GM23338 (cell line): ENCODE data around the gene CCSAP. TPM values are rescaled to one million over a fixed set of nuclear protein-coding genes. Genes with fewer than 3 reads are reported as not detected.

Experiments
- ATAC-seq: fragments of 200-7000 bp; cut with Tn5 transposase; 3 replicates; pipeline ENCODE4 v1.9.1; 2020
- DNase-seq: peaks from one replicate; pipeline ENCODE4 v3.0.0-alpha.2; 2015; ENCODE audit warnings: low spot score
- H2AFZ ChIP-seq: fragments of 200-600 bp; sonication (generic); 2 replicates; pipeline ENCODE4 v1.8.0; 2016; ENCODE audit warnings: antibody characterized with exemption, mild to moderate bottlenecking, moderate library complexity
- H3F3A ChIP-seq: fragments of 200-600 bp; sonication (generic); replicated peaks from 2 replicates; pipeline ENCODE4 v1.8.0; 2017; ENCODE audit warnings: antibody characterized with exemption, mixed run types, low read depth
- H3K27ac ChIP-seq: fragments of 200-600 bp; sonication (generic); 2 replicates; pipeline ENCODE4 v1.6.1; 2016; ENCODE audit warnings: low read depth
- H3K27me3 ChIP-seq: fragments of 200-600 bp; sonication (generic); 2 replicates; pipeline ENCODE4 v1.8.0; 2016; ENCODE audit warnings: mild to moderate bottlenecking, mixed run types, moderate library complexity; ENCODE audit not compliant: insufficient read depth
- H3K36me3 ChIP-seq: fragments of 200-600 bp; sonication (generic); 2 replicates; pipeline ENCODE4 v1.8.0; 2016; ENCODE audit warnings: mild to moderate bottlenecking; ENCODE audit not compliant: insufficient read depth
- H3K4me1 ChIP-seq: fragments of 200-600 bp; sonication (generic); 2 replicates; pipeline ENCODE4 v1.8.0; 2016; ENCODE audit warnings: mild to moderate bottlenecking, moderate library complexity; ENCODE audit not compliant: insufficient read depth
- H3K4me2 ChIP-seq: fragments of 200-600 bp; sonication (generic); 2 replicates; pipeline ENCODE4 v1.7.1; 2017; ENCODE audit warnings: mixed run types
- H3K4me3 ChIP-seq: fragments of 200-600 bp; sonication (generic); 2 replicates; pipeline ENCODE4 v1.6.1; 2016; ENCODE audit warnings: mixed run types
- H3K79me2 ChIP-seq: fragments of 200-600 bp; sonication (generic); replicated peaks from 2 replicates; pipeline ENCODE4 v1.8.0; 2017; ENCODE audit warnings: mild to moderate bottlenecking; ENCODE audit not compliant: insufficient read depth
- H3K9me2 ChIP-seq: fragments of 200-600 bp; sonication (generic); 2 replicates; pipeline ENCODE4 v1.8.0; 2017; ENCODE audit not compliant: insufficient read depth
- H4K20me1 ChIP-seq: fragments of 200-600 bp; sonication (generic); replicated peaks from 2 replicates; pipeline ENCODE4 v1.8.0; 2017; ENCODE audit warnings: mild to moderate bottlenecking; ENCODE audit not compliant: insufficient read depth
- H3K27ac Mint-ChIP-seq: 2 replicates; pipeline ENCODE4 v1.8.0; 2020; ENCODE audit warnings: inconsistent platforms, mild to moderate bottlenecking, moderate library complexity, mixed read lengths
- H3K27me3 Mint-ChIP-seq: 3 replicates; pipeline ENCODE4 v1.8.0; 2022; ENCODE audit warnings: low read depth, mild to moderate bottlenecking, moderate library complexity, mixed read lengths, inconsistent platforms; ENCODE audit not compliant: insufficient read depth, poor library complexity
- H3K36me3 Mint-ChIP-seq: 3 replicates; pipeline ENCODE4 v1.8.0; 2021; ENCODE audit warnings: low read depth, mild to moderate bottlenecking, inconsistent platforms, moderate library complexity, mixed read lengths
- H3K4me1 Mint-ChIP-seq: 3 replicates; pipeline ENCODE4 v1.8.0; 2020; ENCODE audit warnings: mild to moderate bottlenecking, inconsistent platforms, mixed read lengths
- H3K4me3 Mint-ChIP-seq: 3 replicates; pipeline ENCODE4 v1.8.0; 2021; ENCODE audit warnings: moderate library complexity, mild to moderate bottlenecking, inconsistent platforms, mixed read lengths
- H3K9me3 Mint-ChIP-seq: 3 replicates; pipeline ENCODE4 v1.8.0; 2020; ENCODE audit warnings: moderate library complexity, mild to moderate bottlenecking, inconsistent platforms, mixed read lengths
- CREB1 ChIP-seq: fragments of 250-450 bp; sonication (Bioruptor Pico); IDR thresholded peaks from 2 replicates; pipeline ENCODE4 v1.5.0; 2020; ENCODE audit warnings: low read depth, mild to moderate bottlenecking, moderate library complexity
- EZH2 ChIP-seq: fragments of 200-600 bp; sonication (generic); IDR thresholded peaks from one replicate; pipeline ENCODE4 v1.8.0; 2017; ENCODE audit warnings: antibody characterized with exemption, mild to moderate bottlenecking, low read depth; ENCODE audit not compliant: unreplicated experiment
- EZH2phosphoT487 ChIP-seq: fragments of 200-600 bp; sonication (generic); IDR thresholded peaks from one replicate; pipeline ENCODE4 v1.8.1; 2018; ENCODE audit warnings: antibody characterized with exemption; ENCODE audit not compliant: unreplicated experiment
- JUNB ChIP-seq: IDR thresholded peaks from one replicate; pipeline ENCODE4 v1.6.1; 2016; ENCODE audit warnings: antibody characterized with exemption; ENCODE audit not compliant: unreplicated experiment
- NANOG ChIP-seq: IDR thresholded peaks from 2 replicates; pipeline ENCODE4 v1.6.1; 2016; ENCODE audit warnings: antibody characterized with exemption, borderline replicate concordance
- POLR2AphosphoS5 ChIP-seq: IDR thresholded peaks from 2 replicates; pipeline ENCODE4 v1.6.1; 2016; ENCODE audit warnings: antibody characterized with exemption, low read depth
- STAT1 ChIP-seq: IDR thresholded peaks from one replicate; pipeline ENCODE4 v1.6.1; 2016; ENCODE audit warnings: antibody characterized with exemption; ENCODE audit not compliant: unreplicated experiment
- ZNF114 ChIP-seq: fragments of 250-450 bp; sonication (Bioruptor Pico); IDR thresholded peaks from 2 replicates; pipeline ENCODE4 v1.5.0; 2020; ENCODE audit warnings: mild to moderate bottlenecking, moderate library complexity
- ZNF331 ChIP-seq: fragments of 250-450 bp; sonication (Bioruptor Pico); IDR thresholded peaks from 2 replicates; pipeline ENCODE4 v1.5.0; 2020; ENCODE audit warnings: low read depth, mild to moderate bottlenecking, moderate library complexity
- polyA plus RNA-seq: library from polyadenylated mRNA; unstranded; fragments of >200 nt; fragmentation: Nextera tagmentation; extraction: Ambion mirVana; gene quantifications from 2 replicates; pipeline ENCODE4 v1.2.1, GENCODE V29; 2016
- total RNA-seq: library from RNA; depleted of rRNA; stranded (reverse); fragments of >200 nt; shearing (Covaris generic); gene quantifications from 2 replicates; pipeline ENCODE4 v1.2.3, GENCODE V29; 2014
- TF ChIP-seq, protein P1 (sequence below), 2 experiments: fragments of 200-600 bp in 1 of 2; sonication (generic) in 1 of 2; conservative IDR thresholded peaks; 2 replicates each; pipeline versions ENCODE4 v1.5.1 to v1.6.1; 2016 to 2017; ENCODE audit warnings: antibody characterized with exemption in 2 of 2, low read depth in 2 of 2, mild to moderate bottlenecking in 2 of 2, moderate library complexity in 1 of 2
- TF ChIP-seq, protein P2 (sequence below): IDR thresholded peaks from one replicate; pipeline ENCODE4 v1.6.1; 2018; ENCODE audit warnings: antibody characterized with exemption; ENCODE audit not compliant: unreplicated experiment
- TF ChIP-seq, protein P3 (sequence below): IDR thresholded peaks from 2 replicates; pipeline ENCODE4 v1.6.1; 2016; ENCODE audit warnings: antibody characterized with exemption
- TF ChIP-seq, protein P4 (sequence below): fragments of 250-450 bp; sonication (Bioruptor Pico); IDR thresholded peaks from 2 replicates; pipeline ENCODE4 v1.5.0; 2020; ENCODE audit warnings: mild to moderate bottlenecking, moderate library complexity

CCSAP gene
- total and polyA plus RNA-seq, 2 experiments from 2014 or later: 4.2 to 13.3 TPM

DNA sequence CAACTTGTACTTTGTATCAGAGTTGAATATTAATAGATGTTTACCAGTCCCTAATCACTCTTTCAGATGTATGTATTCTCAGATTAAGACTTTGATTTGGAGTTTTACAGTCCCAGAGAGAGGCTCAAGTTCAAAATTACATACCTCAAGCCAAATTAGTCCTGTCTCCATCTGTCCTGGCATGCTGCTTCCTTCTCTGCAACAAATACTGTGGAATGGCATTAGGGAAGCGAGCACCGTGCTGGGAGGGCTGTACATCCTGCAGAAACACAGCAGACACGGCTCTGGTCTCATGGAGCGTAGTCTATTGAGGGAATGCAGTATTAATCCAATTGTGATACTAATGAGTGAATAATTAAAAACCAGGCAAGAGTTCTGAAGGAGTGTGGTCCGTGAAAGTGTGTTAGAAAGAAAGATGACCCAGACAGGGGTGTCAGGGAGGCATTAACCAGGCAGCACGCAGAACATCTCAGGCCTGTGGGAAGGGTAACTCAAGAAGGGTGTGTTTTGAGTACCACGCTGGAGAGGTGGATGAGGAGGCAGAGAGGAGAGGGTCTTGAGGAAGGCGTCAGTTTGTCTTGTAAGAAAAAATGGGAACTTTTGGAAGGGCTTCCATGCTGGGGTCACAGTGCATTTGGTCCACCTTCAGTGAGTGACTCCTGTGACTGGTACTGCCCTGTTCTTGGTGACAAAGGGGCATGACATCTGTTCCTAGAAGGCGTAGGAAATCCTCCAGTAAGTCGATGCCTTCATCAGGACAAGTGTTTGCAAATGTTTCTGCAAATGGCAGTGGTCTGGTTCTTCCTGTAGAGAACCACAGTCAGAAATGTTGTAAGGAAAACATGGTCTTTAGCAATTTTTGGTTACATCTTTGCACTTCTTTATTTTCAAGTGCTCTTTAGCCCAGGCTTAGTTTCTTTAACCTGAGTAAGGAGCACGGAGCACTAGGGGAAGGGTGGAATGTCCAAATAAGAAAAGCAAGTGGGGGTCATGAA lies 70.4 kb downstream of the CCSAP start:
- peaks cover 29% of the 10 kb centered on the region for H3K4me1 Mint-ChIP-seq
- Histone ChIP-seq H3K27ac (no peak overlapping the region), H2AFZ (no peak overlapping the region), H4K20me1 (peaks cover 26% of the 10 kb centered on the region), H3K27me3 (peaks cover 6% of the 10 kb centered on the region; the same call in 1 of the 2 replicates), H3K4me3 (peak overlapping the region; percentile 90), H3K4me2 (peak overlapping the region; percentile 95), H3K4me1 (peaks cover 18% of the 10 kb centered on the region), H3F3A (no peaks in the 10 kb centered on the region), H3K36me3 (no peaks in the 10 kb centered on the region), H3K79me2 (peaks cover 58% of the 10 kb centered on the region), H3K9me2 (no peaks in the 10 kb centered on the region)
- DNase-seq: no peak
- TF ChIP-seq, protein P1, sequence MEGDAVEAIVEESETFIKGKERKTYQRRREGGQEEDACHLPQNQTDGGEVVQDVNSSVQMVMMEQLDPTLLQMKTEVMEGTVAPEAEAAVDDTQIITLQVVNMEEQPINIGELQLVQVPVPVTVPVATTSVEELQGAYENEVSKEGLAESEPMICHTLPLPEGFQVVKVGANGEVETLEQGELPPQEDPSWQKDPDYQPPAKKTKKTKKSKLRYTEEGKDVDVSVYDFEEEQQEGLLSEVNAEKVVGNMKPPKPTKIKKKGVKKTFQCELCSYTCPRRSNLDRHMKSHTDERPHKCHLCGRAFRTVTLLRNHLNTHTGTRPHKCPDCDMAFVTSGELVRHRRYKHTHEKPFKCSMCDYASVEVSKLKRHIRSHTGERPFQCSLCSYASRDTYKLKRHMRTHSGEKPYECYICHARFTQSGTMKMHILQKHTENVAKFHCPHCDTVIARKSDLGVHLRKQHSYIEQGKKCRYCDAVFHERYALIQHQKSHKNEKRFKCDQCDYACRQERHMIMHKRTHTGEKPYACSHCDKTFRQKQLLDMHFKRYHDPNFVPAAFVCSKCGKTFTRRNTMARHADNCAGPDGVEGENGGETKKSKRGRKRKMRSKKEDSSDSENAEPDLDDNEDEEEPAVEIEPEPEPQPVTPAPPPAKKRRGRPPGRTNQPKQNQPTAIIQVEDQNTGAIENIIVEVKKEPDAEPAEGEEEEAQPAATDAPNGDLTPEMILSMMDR (conservative IDR thresholded peaks at IDR 0.05; ENCODE audit: low read depth in 2 of 2): no peak
- TF ChIP-seq EZH2phosphoT487 (no peak), CREB1 (CRISPR knock-in tag) (no peak), ZNF331 (CRISPR knock-in tag) (no peak), STAT1 (no peak), EZH2 (no peak), ZNF114 (CRISPR knock-in tag) (no peak), POLR2AphosphoS5 (no peak), NANOG (no peak), JUNB (no peak)
- TF ChIP-seq, protein P2, sequence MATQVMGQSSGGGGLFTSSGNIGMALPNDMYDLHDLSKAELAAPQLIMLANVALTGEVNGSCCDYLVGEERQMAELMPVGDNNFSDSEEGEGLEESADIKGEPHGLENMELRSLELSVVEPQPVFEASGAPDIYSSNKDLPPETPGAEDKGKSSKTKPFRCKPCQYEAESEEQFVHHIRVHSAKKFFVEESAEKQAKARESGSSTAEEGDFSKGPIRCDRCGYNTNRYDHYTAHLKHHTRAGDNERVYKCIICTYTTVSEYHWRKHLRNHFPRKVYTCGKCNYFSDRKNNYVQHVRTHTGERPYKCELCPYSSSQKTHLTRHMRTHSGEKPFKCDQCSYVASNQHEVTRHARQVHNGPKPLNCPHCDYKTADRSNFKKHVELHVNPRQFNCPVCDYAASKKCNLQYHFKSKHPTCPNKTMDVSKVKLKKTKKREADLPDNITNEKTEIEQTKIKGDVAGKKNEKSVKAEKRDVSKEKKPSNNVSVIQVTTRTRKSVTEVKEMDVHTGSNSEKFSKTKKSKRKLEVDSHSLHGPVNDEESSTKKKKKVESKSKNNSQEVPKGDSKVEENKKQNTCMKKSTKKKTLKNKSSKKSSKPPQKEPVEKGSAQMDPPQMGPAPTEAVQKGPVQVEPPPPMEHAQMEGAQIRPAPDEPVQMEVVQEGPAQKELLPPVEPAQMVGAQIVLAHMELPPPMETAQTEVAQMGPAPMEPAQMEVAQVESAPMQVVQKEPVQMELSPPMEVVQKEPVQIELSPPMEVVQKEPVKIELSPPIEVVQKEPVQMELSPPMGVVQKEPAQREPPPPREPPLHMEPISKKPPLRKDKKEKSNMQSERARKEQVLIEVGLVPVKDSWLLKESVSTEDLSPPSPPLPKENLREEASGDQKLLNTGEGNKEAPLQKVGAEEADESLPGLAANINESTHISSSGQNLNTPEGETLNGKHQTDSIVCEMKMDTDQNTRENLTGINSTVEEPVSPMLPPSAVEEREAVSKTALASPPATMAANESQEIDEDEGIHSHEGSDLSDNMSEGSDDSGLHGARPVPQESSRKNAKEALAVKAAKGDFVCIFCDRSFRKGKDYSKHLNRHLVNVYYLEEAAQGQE: no peak
- TF ChIP-seq, protein P3, sequence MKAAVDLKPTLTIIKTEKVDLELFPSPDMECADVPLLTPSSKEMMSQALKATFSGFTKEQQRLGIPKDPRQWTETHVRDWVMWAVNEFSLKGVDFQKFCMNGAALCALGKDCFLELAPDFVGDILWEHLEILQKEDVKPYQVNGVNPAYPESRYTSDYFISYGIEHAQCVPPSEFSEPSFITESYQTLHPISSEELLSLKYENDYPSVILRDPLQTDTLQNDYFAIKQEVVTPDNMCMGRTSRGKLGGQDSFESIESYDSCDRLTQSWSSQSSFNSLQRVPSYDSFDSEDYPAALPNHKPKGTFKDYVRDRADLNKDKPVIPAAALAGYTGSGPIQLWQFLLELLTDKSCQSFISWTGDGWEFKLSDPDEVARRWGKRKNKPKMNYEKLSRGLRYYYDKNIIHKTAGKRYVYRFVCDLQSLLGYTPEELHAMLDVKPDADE: no peak
- TF ChIP-seq, protein P4, sequence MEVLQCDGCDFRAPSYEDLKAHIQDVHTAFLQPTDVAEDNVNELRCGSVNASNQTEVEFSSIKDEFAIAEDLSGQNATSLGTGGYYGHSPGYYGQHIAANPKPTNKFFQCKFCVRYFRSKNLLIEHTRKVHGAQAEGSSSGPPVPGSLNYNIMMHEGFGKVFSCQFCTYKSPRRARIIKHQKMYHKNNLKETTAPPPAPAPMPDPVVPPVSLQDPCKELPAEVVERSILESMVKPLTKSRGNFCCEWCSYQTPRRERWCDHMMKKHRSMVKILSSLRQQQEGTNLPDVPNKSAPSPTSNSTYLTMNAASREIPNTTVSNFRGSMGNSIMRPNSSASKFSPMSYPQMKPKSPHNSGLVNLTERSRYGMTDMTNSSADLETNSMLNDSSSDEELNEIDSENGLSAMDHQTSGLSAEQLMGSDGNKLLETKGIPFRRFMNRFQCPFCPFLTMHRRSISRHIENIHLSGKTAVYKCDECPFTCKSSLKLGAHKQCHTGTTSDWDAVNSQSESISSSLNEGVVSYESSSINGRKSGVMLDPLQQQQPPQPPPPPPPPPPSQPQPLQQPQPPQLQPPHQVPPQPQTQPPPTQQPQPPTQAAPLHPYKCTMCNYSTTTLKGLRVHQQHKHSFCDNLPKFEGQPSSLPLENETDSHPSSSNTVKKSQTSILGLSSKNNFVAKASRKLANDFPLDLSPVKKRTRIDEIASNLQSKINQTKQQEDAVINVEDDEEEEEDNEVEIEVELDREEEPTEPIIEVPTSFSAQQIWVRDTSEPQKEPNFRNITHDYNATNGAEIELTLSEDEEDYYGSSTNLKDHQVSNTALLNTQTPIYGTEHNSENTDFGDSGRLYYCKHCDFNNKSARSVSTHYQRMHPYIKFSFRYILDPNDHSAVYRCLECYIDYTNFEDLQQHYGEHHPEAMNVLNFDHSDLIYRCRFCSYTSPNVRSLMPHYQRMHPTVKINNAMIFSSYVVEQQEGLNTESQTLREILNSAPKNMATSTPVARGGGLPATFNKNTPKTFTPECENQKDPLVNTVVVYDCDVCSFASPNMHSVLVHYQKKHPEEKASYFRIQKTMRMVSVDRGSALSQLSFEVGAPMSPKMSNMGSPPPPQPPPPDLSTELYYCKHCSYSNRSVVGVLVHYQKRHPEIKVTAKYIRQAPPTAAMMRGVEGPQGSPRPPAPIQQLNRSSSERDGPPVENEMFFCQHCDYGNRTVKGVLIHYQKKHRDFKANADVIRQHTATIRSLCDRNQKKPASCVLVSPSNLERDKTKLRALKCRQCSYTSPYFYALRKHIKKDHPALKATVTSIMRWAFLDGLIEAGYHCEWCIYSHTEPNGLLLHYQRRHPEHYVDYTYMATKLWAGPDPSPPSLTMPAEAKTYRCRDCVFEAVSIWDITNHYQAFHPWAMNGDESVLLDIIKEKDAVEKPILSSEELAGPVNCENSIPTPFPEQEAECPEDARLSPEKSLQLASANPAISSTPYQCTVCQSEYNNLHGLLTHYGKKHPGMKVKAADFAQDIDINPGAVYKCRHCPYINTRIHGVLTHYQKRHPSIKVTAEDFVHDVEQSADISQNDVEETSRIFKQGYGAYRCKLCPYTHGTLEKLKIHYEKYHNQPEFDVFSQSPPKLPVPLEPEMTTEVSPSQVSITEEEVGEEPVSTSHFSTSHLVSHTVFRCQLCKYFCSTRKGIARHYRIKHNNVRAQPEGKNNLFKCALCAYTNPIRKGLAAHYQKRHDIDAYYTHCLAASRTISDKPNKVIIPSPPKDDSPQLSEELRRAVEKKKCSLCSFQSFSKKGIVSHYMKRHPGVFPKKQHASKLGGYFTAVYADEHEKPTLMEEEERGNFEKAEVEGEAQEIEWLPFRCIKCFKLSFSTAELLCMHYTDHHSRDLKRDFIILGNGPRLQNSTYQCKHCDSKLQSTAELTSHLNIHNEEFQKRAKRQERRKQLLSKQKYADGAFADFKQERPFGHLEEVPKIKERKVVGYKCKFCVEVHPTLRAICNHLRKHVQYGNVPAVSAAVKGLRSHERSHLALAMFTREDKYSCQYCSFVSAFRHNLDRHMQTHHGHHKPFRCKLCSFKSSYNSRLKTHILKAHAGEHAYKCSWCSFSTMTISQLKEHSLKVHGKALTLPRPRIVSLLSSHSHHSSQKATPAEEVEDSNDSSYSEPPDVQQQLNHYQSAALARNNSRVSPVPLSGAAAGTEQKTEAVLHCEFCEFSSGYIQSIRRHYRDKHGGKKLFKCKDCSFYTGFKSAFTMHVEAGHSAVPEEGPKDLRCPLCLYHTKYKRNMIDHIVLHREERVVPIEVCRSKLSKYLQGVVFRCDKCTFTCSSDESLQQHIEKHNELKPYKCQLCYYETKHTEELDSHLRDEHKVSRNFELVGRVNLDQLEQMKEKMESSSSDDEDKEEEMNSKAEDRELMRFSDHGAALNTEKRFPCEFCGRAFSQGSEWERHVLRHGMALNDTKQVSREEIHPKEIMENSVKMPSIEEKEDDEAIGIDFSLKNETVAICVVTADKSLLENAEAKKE (CRISPR knock-in tag): no peak
- peaks cover 3% of the 10 kb centered on the region; the same call in 2 of the 3 replicates for H3K36me3 Mint-ChIP-seq
- H3K27ac Mint-ChIP-seq: no peak overlapping the region
- no peaks in the 10 kb centered on the region for H3K9me3 Mint-ChIP-seq
- H3K4me3 Mint-ChIP-seq: peak overlapping the region; percentile 95
- ATAC-seq: no peak
- H3K27me3 Mint-ChIP-seq: peaks cover 19% of the 10 kb centered on the region
